Amniotic epithelial cell (primary cell): ENCODE results near the gene C1QTNF6.
A peak's percentile ranks its signal among the peaks of the same experiment; 100 is the strongest.
"Not testable (repeated sequence)": the region's sequence is repeated elsewhere in the genome, so short reads cannot be mapped to it uniquely, and the experiment has no call there.

ENCODE experiments used
- DNase-seq: peaks from one replicate; pipeline ENCODE4 v3.0.0-alpha.2; 2010; ENCODE audit warnings: low read depth

Gene C1QTNF6

GRCh38 chr22:37187891-37188761 lies at the start of gene C1QTNF6:
TSS of gene C1QTNF6 (minus strand) at chr22:37188247. CDS start at chr22:37188213, 34 bp downstream.
- DNase-seq = peak; percentile 71

GRCh38 chr22:37235897-37236607 lies 48.0 kb upstream of the C1QTNF6 start:
- no peak for DNase-seq

GRCh38 chr22:37234736-37235711 lies 47.0 kb upstream of the C1QTNF6 start:
- DNase-seq = no peak

- no peak for DNase-seq
Observed at GRCh38 chr22:37233751-37234631, 45.9 kb upstream of the C1QTNF6 start.

- DNase-seq = not testable (repeated sequence)
Observed at GRCh38 chr22:37233371-37233750, 45.3 kb upstream of the C1QTNF6 start.

GRCh38 chr22:37232140-37232998 lies 44.3 kb upstream of the C1QTNF6 start:
- DNase-seq = no peak

GRCh38 chr22:37231406-37232139 lies 43.5 kb upstream of the C1QTNF6 start:
- DNase-seq = no peak

GRCh38 chr22:37230673-37231405 lies 42.8 kb upstream of the C1QTNF6 start:
- DNase-seq = no peak

GRCh38 chr22:37229805-37230672 lies 42.0 kb upstream of the C1QTNF6 start:
- no peak for DNase-seq

GRCh38 chr22:37229012-37229804 lies 41.2 kb upstream of the C1QTNF6 start:
- peak; percentile 85 for DNase-seq

GRCh38 chr22:37228106-37229011 lies 40.3 kb upstream of the C1QTNF6 start:
- DNase-seq = peak; percentile 60

GRCh38 chr22:37226514-37226913 lies 38.5 kb upstream of the C1QTNF6 start:
- no peak for DNase-seq

GRCh38 chr22:37226087-37226486 lies 38.0 kb upstream of the C1QTNF6 start:
- no peak for DNase-seq

GRCh38 chr22:37225481-37225880 lies 37.4 kb upstream of the C1QTNF6 start:
- no peak for DNase-seq

- DNase-seq = no peak
Observed at GRCh38 chr22:37224757-37225420, 36.8 kb upstream of the C1QTNF6 start.
